Panc1 (cell line): ENCODE results near the gene FLT3. TPM values are rescaled to one million over a fixed set of nuclear protein-coding genes. Genes with fewer than 3 reads are reported as not detected.

Source experiments
- ATAC-seq: fragments of 200-7000 bp; cut with Tn5 transposase; 2 replicates; pipeline ENCODE4 v1.9.1; 2020; ENCODE audit warnings: mild to moderate bottlenecking, moderate library complexity
- BruUV-seq: library from RNA; stranded (reverse); fragments of 400-500 nt; replicated peaks from 2 replicates; lab custom pipeline; 2021; lab: Mats Ljungman, UMichigan
- CTCF ChIA-PET: fragments of 300-600 bp; sonication (Branson Sonifier 250); formaldehyde crosslinking; loops from one replicate; lab custom pipeline; 2022; ENCODE audit warnings: antibody characterized with exemption; lab: Charles Lee
- POLR2A ChIA-PET: fragments of 300-600 bp; sonication (Branson Sonifier 250); formaldehyde crosslinking; loops from one replicate; lab custom pipeline; 2022; ENCODE audit warnings: antibody characterized with exemption; lab: Charles Lee
- DNase-seq: peaks from one replicate; pipeline ENCODE4 v3.0.0-alpha.2; 2010; ENCODE audit warnings: low read depth, low spot score
- H3K27ac ChIP-seq: 2 replicates; pipeline ENCODE4 v1.5.1; 2011; ENCODE audit warnings: mild to moderate bottlenecking, low read length, inconsistent platforms
- H3K27me3 ChIP-seq: fragments of 200-500 bp; sonication (Bioruptor generic); 2 replicates; pipeline ENCODE4 v1.6.0; 2014; ENCODE audit warnings: low read length, inconsistent platforms; ENCODE audit not compliant: control insufficient read depth, insufficient read depth
- H3K36me3 ChIP-seq: fragments of 200-500 bp; sonication (Bioruptor generic); 2 replicates; pipeline ENCODE4 v1.5.1; 2014; ENCODE audit warnings: inconsistent platforms, mild to moderate bottlenecking, low read length, moderate library complexity; ENCODE audit not compliant: control insufficient read depth, insufficient read depth
- H3K4me1 ChIP-seq: 2 replicates; pipeline ENCODE4 v1.5.1; 2011; ENCODE audit warnings: inconsistent platforms, mild to moderate bottlenecking, low read length, moderate library complexity; ENCODE audit not compliant: control insufficient read depth, insufficient read depth
- H3K4me3 ChIP-seq, 2 experiments: 2 replicates each; pipeline ENCODE4 v1.5.1; 2011 to 2012; ENCODE audit warnings: low read depth in 2 of 2, low read length in 2 of 2, mild to moderate bottlenecking in 2 of 2, inconsistent platforms in 1 of 2, moderate library complexity in 1 of 2
- H3K9me3 ChIP-seq: fragments of 200-500 bp; sonication (Bioruptor generic); 2 replicates; pipeline ENCODE4 v1.5.1; 2014; ENCODE audit warnings: low read depth, mild to moderate bottlenecking, inconsistent platforms, low read length, moderate library complexity; ENCODE audit not compliant: control insufficient read depth, insufficient read depth
- POLR2AphosphoS5 ChIP-seq: IDR thresholded peaks from 2 replicates; pipeline ENCODE4 v1.6.1; 2012; ENCODE audit warnings: mild to moderate bottlenecking, low read depth, low read length, moderate library complexity
- REST ChIP-seq, 2 experiments: IDR thresholded peaks; 2 replicates each; pipeline ENCODE4 v1.6.1; 2011 to 2012; ENCODE audit warnings: low read depth in 2 of 2, control low read depth in 1 of 2, low read length in 1 of 2, mild to moderate bottlenecking in 1 of 2, moderate library complexity in 1 of 2; ENCODE audit not compliant: insufficient read depth in 1 of 2
- SIN3A ChIP-seq: IDR thresholded peaks from 2 replicates; pipeline ENCODE4 v1.6.1; 2012; ENCODE audit warnings: low read depth, mild to moderate bottlenecking, low read length, moderate library complexity, borderline replicate concordance; ENCODE audit not compliant: insufficient read depth
- TCF7L2 ChIP-seq: IDR thresholded peaks from 2 replicates; pipeline ENCODE4 v1.6.1; 2011; ENCODE audit warnings: mild to moderate bottlenecking, low read depth, low read length, inconsistent platforms
- in situ Hi-C: cut with HindIII; loops from 2 replicates; pipeline ENCODE4 v1.10.0; 2016; ENCODE audit warnings: low sequenced_read_pairs, low pct_unique_long_range_greater_than_20kb
- intact Hi-C: fragments of 100-400 bp; cut with micrococcal nuclease; formaldehyde crosslinking; loops from one replicate; pipeline ENCODE4 v1.10.0; 2022; ENCODE audit not compliant: unreplicated experiment
- total RNA-seq: library from RNA; stranded (reverse); gene quantifications from one replicate; pipeline ENCODE4 v1.2.1, GENCODE V29; 2021; ENCODE audit not compliant: unreplicated experiment
- TF ChIP-seq, protein P1 (sequence below): fragments of 450-650 bp; IDR thresholded peaks from 2 replicates; pipeline ENCODE4 v1.5.1; 2017; ENCODE audit warnings: mild to moderate bottlenecking

The FLT3 gene
- total RNA-seq, 1 experiment from 2014 or later: 0.08 TPM

DNA sequence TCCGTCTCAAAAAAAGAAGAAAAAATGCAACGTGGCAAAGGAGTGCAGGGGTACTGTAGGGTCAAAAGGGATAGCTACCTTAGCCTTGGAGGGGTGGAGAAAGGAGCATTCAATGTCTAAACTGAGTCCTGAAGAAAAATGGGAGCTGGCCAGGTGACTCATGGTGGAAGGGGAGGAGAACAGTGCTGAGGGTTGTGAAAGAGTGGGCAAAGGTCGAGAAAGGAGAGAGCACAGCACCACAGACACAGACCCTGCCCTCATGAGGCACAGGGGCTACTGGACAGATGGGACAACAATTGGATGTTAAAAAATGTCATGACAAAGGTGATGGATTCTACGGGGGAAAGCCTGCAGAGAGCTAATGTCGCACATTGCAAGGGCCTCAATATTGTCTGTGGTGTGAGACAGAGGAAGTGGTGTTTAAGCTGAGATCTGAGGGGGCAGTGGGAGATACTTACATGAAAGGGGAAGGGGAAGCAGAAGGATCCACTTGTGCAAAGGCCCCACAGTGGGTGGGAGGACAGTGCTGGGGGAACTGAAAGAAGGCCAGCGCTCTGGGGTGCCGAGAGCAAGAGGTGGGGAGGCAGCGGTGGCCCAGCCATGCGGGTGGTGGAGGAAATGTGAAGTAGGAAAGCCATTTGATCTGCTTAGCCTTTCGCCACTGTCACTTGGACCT, 69.0 kb downstream of the FLT3 start:
- no TSS peak for BruUV-seq
- POLR2A ChIA-PET: no interaction called here
- ATAC-seq (no peak), DNase-seq (no peak)
- no peaks in the 10 kb centered on the region for H3K9me3 ChIP-seq
- CTCF ChIA-PET: interaction anchor here (0.6 kb wide), 1 partner anchor 201 kb away, joined by 3 read pairs; no protein-coding TSS in a partner anchor
- H3K27me3 ChIP-seq: no peaks in the 10 kb centered on the region
- intact Hi-C loops (no loop called here), in situ Hi-C loops (no loop called here)
- H3K36me3 ChIP-seq: no peaks in the 10 kb centered on the region
- H3K4me1 ChIP-seq: no peaks in the 10 kb centered on the region
- H3K4me3 ChIP-seq: no peak overlapping the region
- TF ChIP-seq, protein P1, sequence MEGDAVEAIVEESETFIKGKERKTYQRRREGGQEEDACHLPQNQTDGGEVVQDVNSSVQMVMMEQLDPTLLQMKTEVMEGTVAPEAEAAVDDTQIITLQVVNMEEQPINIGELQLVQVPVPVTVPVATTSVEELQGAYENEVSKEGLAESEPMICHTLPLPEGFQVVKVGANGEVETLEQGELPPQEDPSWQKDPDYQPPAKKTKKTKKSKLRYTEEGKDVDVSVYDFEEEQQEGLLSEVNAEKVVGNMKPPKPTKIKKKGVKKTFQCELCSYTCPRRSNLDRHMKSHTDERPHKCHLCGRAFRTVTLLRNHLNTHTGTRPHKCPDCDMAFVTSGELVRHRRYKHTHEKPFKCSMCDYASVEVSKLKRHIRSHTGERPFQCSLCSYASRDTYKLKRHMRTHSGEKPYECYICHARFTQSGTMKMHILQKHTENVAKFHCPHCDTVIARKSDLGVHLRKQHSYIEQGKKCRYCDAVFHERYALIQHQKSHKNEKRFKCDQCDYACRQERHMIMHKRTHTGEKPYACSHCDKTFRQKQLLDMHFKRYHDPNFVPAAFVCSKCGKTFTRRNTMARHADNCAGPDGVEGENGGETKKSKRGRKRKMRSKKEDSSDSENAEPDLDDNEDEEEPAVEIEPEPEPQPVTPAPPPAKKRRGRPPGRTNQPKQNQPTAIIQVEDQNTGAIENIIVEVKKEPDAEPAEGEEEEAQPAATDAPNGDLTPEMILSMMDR: no peak
- TF ChIP-seq SIN3A (no peak), REST (IDR thresholded peaks at IDR 0.05; ENCODE audit: insufficient read depth in 1 of 2, low read depth in 2 of 2, low read length in 1 of 2) (no peak), TCF7L2 (no peak), POLR2AphosphoS5 (no peak)
- H3K27ac ChIP-seq: no peak overlapping the region

DNA sequence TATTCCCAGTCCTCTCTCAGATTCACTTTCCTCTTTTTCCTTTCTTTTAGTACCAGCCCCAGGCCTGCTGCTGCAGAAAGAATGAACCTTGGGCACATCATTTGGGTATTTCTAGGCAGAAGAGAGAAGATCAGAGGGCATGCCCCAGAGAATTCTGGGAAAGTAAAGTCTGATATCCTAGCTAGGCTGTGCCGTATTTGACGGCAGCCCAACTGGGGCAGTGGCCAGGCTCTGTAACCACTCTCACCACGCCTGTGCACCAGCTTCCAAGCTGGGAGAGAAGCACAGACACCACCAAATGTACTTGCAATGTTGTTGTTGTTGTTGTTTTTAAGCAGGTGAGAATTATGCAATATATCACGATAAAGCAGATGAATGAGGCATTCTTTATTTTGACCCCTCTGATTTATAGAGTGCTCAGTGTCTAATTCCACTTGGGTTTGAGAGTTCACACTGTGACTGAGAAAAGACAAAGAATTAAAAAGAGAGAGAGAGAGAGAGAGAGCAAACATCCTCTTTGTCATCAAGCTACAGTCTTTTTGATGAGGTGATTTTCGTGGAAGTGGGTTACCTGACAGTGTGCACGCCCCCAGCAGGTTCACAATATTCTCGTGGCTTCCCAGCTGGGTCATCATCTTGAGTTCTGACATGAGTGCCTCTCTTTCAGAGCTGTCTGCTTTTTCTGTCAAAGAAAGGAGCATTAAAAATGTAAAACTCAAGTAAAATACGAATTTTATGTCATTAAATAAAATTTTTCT, 72.6 kb downstream of the FLT3 start:
- no peak overlapping the region for H3K27ac ChIP-seq
- intact Hi-C loops (no loop called here), in situ Hi-C loops (no loop called here)
- H3K9me3 ChIP-seq: no peaks in the 10 kb centered on the region
- H3K36me3 ChIP-seq: no peaks in the 10 kb centered on the region
- ChIA-PET POLR2A (no interaction called here), CTCF (interaction anchor here (0.9 kb wide), 1 partner anchor 148 kb away, joined by 3 read pairs; no protein-coding TSS in a partner anchor)
- TF ChIP-seq TCF7L2 (no peak), SIN3A (no peak), POLR2AphosphoS5 (no peak), REST (IDR thresholded peaks at IDR 0.05; ENCODE audit: insufficient read depth in 1 of 2, low read depth in 2 of 2, low read length in 1 of 2) (no peak)
- TF ChIP-seq, protein P1: no peak
- no TSS peak for BruUV-seq
- H3K27me3 ChIP-seq: no peaks in the 10 kb centered on the region
- no peak overlapping the region for H3K4me3 ChIP-seq
- H3K4me1 ChIP-seq: no peaks in the 10 kb centered on the region
- no peak for DNase-seq
- no peak for ATAC-seq
